Right lung (tissue), 10 donors: ENCODE results near the gene RNPS1. TPM values are rescaled to one million over a fixed set of nuclear protein-coding genes. Genes with fewer than 3 reads are reported as not detected.
A peak's percentile ranks its signal among the peaks of the same experiment; 100 is the strongest.

ENCODE experiments used
- DNase-seq, 2 donors: peaks; one replicate each; pipeline ENCODE4 v3.0.0-alpha.2; 2013
- long read RNA-seq, 8 donors: transcript quantifications; one replicate each; lab custom pipeline, GENCODE V29; 2026
- polyA plus RNA-seq, 5 donors: library from polyadenylated mRNA; unstranded; fragments of 120-200 nt; gene quantifications; one replicate each; pipeline versions ENCODE4 v1.2.1 to v1.2.3, GENCODE V29; 2013; ENCODE audit warnings: inconsistent platforms in 1 of 5, low replicate concordance in 1 of 5; ENCODE audit not compliant: insufficient read length in 5 of 5, insufficient read depth in 1 of 5

Gene RNPS1, protein sequence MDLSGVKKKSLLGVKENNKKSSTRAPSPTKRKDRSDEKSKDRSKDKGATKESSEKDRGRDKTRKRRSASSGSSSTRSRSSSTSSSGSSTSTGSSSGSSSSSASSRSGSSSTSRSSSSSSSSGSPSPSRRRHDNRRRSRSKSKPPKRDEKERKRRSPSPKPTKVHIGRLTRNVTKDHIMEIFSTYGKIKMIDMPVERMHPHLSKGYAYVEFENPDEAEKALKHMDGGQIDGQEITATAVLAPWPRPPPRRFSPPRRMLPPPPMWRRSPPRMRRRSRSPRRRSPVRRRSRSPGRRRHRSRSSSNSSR
- 100 to 1,000 TPM; 158 to 210 (median 178) TPM for polyA plus RNA-seq
- long read RNA-seq, donor 1, transcript RNPS1-206 (2 exons, 2,223 nt): minor isoform, 18 of 146 reads
- long read RNA-seq, donor 1, transcript RNPS1-217 (7 exons, 1,514 nt): minor isoform, 14 of 146 reads
- long read RNA-seq, donor 1, transcript RNPS1-202 (8 exons, 2,241 nt): minor isoform, 25 of 146 reads
- long read RNA-seq, donor 1, transcript RNPS1-220 (7 exons, 2,037 nt): major isoform, 36 of 146 reads
- long read RNA-seq, donor 1, partial matches to known transcripts: 27 of 146 reads
- long read RNA-seq, donor 1, other reads (novel, unspliced or antisense): 0 of 146 reads
- long read RNA-seq, donor 2, transcript RNPS1-220 (7 exons, 2,037 nt): minor isoform, 17 of 64 reads
- long read RNA-seq, donor 2, transcript RNPS1-202 (8 exons, 2,241 nt): major isoform, 26 of 64 reads
- long read RNA-seq, donor 2, transcript RNPS1-219 (6 exons, 1,685 nt): minor isoform, 7 of 64 reads
- long read RNA-seq, donor 2, transcript RNPS1-217 (7 exons, 1,514 nt): minor isoform, 5 of 64 reads
- long read RNA-seq, donor 2, partial matches to known transcripts: 0 of 64 reads
- long read RNA-seq, donor 2, other reads (novel, unspliced or antisense): 0 of 64 reads
- long read RNA-seq, donor 3, transcript RNPS1-206 (2 exons, 2,223 nt): minor isoform, 15 of 85 reads
- long read RNA-seq, donor 3, transcript RNPS1-217 (7 exons, 1,514 nt): minor isoform, 6 of 85 reads
- long read RNA-seq, donor 3, transcript RNPS1-202 (8 exons, 2,241 nt): major isoform, 22 of 85 reads
- long read RNA-seq, donor 3, transcript RNPS1-220 (7 exons, 2,037 nt): minor isoform, 20 of 85 reads
- long read RNA-seq, donor 3, partial matches to known transcripts: 17 of 85 reads
- long read RNA-seq, donor 3, other reads (novel, unspliced or antisense): 0 of 85 reads
- long read RNA-seq, donor 4, transcript RNPS1-220 (7 exons, 2,037 nt): major isoform, 19 of 72 reads
- long read RNA-seq, donor 4, transcript RNPS1-202 (8 exons, 2,241 nt): minor isoform, 8 of 72 reads
- long read RNA-seq, donor 4, transcript RNPS1-206 (2 exons, 2,223 nt): minor isoform, 9 of 72 reads
- long read RNA-seq, donor 4, transcript RNPS1-217 (7 exons, 1,514 nt): minor isoform, 5 of 72 reads
- long read RNA-seq, donor 4, partial matches to known transcripts: 21 of 72 reads
- long read RNA-seq, donor 4, other reads (novel, unspliced or antisense): 0 of 72 reads
- long read RNA-seq, donor 5, transcript RNPS1-220 (7 exons, 2,037 nt): minor isoform, 30 of 101 reads
- long read RNA-seq, donor 5, transcript RNPS1-219 (6 exons, 1,685 nt): minor isoform, 7 of 101 reads
- long read RNA-seq, donor 5, transcript RNPS1-206 (2 exons, 2,223 nt): minor isoform, 5 of 101 reads
- long read RNA-seq, donor 5, transcript RNPS1-202 (8 exons, 2,241 nt): major isoform, 31 of 101 reads
- long read RNA-seq, donor 5, partial matches to known transcripts: 21 of 101 reads
- long read RNA-seq, donor 5, other reads (novel, unspliced or antisense): 0 of 101 reads
- long read RNA-seq, donor 6, transcript RNPS1-206 (2 exons, 2,223 nt): minor isoform, 10 of 135 reads
- long read RNA-seq, donor 6, transcript RNPS1-220 (7 exons, 2,037 nt): minor isoform, 29 of 135 reads
- long read RNA-seq, donor 6, transcript RNPS1-221 (1 exons, 1,826 nt): minor isoform, 13 of 135 reads
- long read RNA-seq, donor 6, transcript RNPS1-202 (8 exons, 2,241 nt): major isoform, 45 of 135 reads
- long read RNA-seq, donor 6, partial matches to known transcripts: 17 of 135 reads
- long read RNA-seq, donor 6, other reads (novel, unspliced or antisense): 0 of 135 reads
- long read RNA-seq, donor 7, transcript RNPS1-220 (7 exons, 2,037 nt): minor isoform, 20 of 107 reads
- long read RNA-seq, donor 7, transcript RNPS1-202 (8 exons, 2,241 nt): major isoform, 29 of 107 reads
- long read RNA-seq, donor 7, transcript RNPS1-217 (7 exons, 1,514 nt): minor isoform, 6 of 107 reads
- long read RNA-seq, donor 7, transcript RNPS1-206 (2 exons, 2,223 nt): minor isoform, 12 of 107 reads
- long read RNA-seq, donor 7, partial matches to known transcripts: 26 of 107 reads
- long read RNA-seq, donor 7, other reads (novel, unspliced or antisense): 0 of 107 reads
- long read RNA-seq, donor 8, transcript RNPS1-202 (8 exons, 2,241 nt): major isoform, 20 of 43 reads
- long read RNA-seq, donor 8, transcript RNPS1-220 (7 exons, 2,037 nt): minor isoform, 5 of 43 reads
- long read RNA-seq, donor 8, partial matches to known transcripts: 11 of 43 reads
- long read RNA-seq, donor 8, other reads (novel, unspliced or antisense): 0 of 43 reads

GRCh38 chr16:2267913-2268666, at the start of gene RNPS1:
RNPS1 (minus strand) TSS chr16:2268126; CDS start chr16:2264643, 3,483 bp downstream.
- DNase-seq: peak; percentile 99 to 100

DNA sequence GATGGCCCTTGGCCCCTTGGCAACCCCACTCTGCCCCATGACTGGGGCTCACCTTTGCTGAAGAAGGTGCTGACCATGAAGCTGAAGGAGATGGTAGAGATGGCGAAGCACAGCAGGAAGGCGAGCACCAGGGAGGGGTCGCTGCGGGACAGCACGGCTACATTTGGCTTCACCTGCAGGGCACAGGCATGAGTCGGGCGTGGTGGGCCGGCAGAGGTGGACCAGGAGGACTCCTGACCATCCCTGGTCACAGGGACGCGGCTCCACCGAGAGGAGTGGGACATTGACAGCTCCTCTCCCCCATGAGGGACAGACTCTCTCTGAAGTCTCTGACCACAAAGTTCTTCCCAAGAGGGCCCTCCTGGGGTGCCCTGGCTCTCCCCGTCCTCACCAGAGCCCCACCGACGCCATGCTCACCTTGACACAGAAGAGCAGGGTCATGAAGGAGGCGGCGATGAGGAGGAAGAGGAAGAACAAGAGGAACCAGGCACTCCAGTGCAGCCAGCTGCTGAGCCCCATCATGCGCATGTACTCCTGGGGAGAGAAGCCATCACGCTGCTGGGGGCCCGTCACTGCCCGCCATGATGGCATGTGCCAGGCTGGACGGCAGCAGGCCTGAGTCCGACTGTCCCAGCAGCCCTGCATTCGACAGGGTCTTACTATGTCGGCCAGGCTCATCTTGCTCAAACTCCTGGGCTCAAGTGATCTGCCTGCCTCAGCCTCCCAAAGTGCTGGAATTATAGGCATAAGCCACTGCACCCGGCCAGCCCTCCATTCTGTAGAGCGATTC, 49.5 kb upstream of the RNPS1 start:
- no peak for DNase-seq

DNA sequence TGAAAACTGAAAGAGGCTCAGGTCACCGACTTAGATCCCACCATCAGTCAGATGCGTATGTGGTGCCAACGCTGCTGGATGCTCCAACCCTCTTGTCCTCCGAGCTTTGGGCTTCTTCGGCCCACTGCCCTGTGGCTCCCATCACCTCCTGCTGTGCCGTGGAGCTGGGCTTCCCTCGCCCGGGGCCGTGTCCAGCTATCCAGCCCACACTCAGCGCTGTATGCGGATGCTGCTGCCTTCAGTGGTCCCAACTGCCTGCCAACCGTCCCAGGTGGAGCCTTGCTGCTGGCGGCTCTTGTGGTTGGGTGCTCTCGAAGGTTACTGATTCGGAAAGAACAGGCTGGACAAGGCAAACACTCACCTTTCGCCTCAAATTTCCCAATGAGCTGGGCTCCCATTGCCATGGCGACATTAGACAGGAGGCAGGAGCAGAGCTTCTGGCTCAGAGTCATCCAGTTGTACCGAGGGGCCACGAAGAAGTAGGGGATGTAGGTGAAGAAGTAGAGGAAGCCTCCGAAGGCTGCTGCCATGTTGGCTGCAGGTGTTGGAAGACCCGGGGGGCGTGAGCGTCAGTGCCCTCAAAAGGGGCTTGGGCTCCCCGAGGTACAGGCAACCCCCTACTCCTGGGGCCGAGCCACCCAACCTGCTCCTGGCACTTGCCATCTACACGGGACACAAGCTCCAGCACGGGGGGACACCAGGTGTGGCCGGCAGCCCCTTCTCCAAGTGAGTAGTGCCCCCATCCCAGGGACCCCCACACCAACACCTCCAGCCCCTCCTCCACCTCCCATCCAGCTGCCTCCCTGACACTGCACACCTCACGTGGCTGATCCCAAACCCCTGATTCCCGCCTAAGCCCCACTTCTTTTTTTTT, 40.4 kb upstream of the RNPS1 start:
- no peak for DNase-seq

DNA sequence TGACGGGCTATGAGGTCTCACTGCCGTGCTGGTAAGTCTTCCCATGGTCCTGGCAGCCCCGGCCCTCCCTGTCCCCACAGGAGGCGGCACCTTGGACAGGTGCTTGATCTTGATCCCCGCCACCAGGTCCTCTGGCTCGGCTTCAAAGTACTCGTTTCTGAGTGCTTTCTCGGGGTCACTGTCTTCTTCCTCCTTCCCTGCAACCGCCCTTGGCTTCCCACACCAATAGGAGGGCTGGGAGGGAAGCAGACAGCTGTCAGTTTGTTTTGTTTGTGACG, 31.9 kb upstream of the RNPS1 start:
- no peak for DNase-seq

- no peak for DNase-seq
Observed at GRCh38 chr16:2299121-2299914, 31.4 kb upstream of the RNPS1 start.

DNA sequence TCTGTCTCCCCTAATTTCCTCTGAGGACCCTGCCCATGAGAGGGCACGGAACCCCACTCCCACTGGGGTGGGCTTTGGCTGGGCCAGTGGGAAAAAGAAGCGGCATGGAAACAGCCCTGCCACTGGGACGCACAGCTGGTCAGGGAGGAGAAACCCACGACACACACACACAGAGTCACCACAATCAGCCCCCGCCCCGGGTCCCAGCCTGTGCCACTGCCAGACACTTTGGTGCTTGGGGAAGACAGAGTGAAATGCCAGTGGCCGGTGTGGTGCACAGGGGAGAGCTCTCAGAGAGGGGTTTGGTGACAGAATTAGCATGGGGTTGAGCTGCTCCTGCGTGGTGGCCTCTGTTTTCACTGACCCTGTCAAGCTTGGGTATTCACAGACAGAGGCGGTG, 30.7 kb upstream of the RNPS1 start:
- DNase-seq: no peak

DNA sequence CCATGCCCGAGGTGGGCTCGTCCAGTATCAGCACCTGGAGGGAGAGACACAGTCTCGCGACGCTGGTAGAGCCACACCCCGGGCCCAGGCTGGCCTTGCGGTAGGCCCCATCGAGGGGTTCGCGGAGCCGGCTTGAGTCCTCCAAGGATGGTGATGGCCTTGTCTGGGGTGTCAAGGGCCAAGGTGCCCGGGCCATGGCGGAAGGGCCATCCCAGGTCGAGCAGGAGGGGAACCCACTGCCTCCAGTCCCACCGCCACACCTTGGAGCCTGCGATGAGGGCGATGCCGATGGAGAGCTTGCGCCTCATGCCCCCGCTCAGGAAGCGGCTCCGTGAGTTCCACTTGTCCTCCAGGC, 29.6 kb upstream of the RNPS1 start:
- no peak for DNase-seq

- DNase-seq: no peak
Observed at GRCh38 chr16:2296661-2297505, 29.0 kb upstream of the RNPS1 start.

- no peak for DNase-seq
Observed at GRCh38 chr16:2295056-2295798, 27.3 kb upstream of the RNPS1 start.

DNA sequence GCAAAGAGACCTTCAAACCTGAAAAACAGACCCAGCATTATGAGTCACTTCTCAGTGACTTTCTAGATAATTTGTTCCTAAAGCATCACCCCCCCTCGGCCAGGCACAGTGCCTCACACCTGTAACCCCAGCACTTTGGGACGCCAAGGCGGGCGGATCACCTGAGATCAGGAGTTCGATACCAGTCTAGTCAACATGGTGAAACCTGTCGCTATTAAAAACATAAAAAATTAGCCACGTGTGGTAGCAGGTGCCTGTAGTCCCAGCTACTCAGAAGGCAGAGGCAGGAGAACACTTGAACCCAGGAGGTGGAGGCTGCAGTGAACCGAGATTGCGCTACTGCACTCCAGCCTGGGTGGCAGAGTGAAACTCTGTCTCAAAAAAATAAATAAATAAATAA, 24.3 kb upstream of the RNPS1 start:
- no peak for DNase-seq

- no peak for DNase-seq
Observed at GRCh38 chr16:2289282-2289681, 21.4 kb upstream of the RNPS1 start.

- DNase-seq: no peak
Observed at GRCh38 chr16:2288726-2289125, 20.8 kb upstream of the RNPS1 start.

GRCh38 chr16:2287916-2288547, 20.1 kb upstream of the RNPS1 start:
- no peak for DNase-seq

DNA sequence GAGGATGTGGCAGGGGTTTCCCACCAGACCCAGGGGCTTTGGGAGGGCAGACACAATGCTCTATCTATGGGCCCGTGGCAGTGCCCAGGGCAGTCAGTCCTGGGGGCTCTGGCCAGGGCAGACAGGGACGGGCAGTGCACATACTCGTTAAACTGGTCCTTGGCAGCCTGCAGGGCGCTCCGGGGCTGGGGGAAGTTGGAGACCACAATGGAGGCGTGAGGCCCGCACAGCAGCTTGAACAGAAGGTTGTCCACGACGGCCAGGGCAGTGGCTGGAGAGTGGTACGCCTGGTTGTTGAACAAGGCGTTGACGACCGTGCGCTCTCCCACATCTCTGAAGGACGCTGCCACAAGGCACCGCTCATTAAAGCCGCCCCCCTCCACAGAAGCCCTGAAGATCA, 18.6 kb upstream of the RNPS1 start:
- DNase-seq: no peak
